H9 (cell line): ENCODE data around the gene PNPLA2. TPM values are rescaled to one million over a fixed set of nuclear protein-coding genes. Genes with fewer than 3 reads are reported as not detected.

ENCODE experiments used
- DNase-seq: peaks from one replicate; pipeline ENCODE4 v3.0.0-alpha.2; 2017
- H2AFZ ChIP-seq: one replicate; pipeline ENCODE4 v1.6.1; 2013; ENCODE audit warnings: mild to moderate bottlenecking, low read length, control low read depth, moderate library complexity
- H2AK5ac ChIP-seq: 2 replicates; pipeline ENCODE4 v1.6.1; 2013; ENCODE audit warnings: low read length, control low read depth, mixed read lengths; ENCODE audit not compliant: insufficient read length
- H2BK120ac ChIP-seq: one replicate; pipeline ENCODE4 v1.6.1; 2013; ENCODE audit warnings: low read depth, mild to moderate bottlenecking, low read length, control low read depth, inconsistent platforms; ENCODE audit not compliant: poor library complexity, severe bottlenecking
- H2BK12ac ChIP-seq: 2 replicates; pipeline ENCODE4 v1.6.1; 2013; ENCODE audit warnings: low read length, control low read depth, mixed read lengths, low read depth; ENCODE audit not compliant: insufficient read length
- H2BK15ac ChIP-seq: 2 replicates; pipeline ENCODE4 v1.6.1; 2013; ENCODE audit warnings: low read depth, low read length, control low read depth
- H2BK20ac ChIP-seq: one replicate; pipeline ENCODE4 v1.6.1; 2013; ENCODE audit warnings: low read depth, mild to moderate bottlenecking, low read length, control low read depth, inconsistent platforms; ENCODE audit not compliant: poor library complexity, severe bottlenecking
- H2BK5ac ChIP-seq: 2 replicates; pipeline ENCODE4 v1.6.1; 2013; ENCODE audit warnings: low read length, control low read depth, mixed read lengths; ENCODE audit not compliant: insufficient read length
- H3K14ac ChIP-seq: 2 replicates; pipeline ENCODE4 v1.6.1; 2013; ENCODE audit warnings: low read length, control low read depth; ENCODE audit not compliant: insufficient read depth
- H3K18ac ChIP-seq: 2 replicates; pipeline ENCODE4 v1.6.1; 2013; ENCODE audit warnings: low read depth, mild to moderate bottlenecking, mixed read lengths, low read length, control low read depth; ENCODE audit not compliant: insufficient read length
- H3K23ac ChIP-seq: 2 replicates; pipeline ENCODE4 v1.6.1; 2013; ENCODE audit warnings: low read length, control low read depth, mixed read lengths, low read depth; ENCODE audit not compliant: insufficient read length
- H3K23me2 ChIP-seq: 2 replicates; pipeline ENCODE4 v1.6.1; 2013; ENCODE audit warnings: low read depth, mild to moderate bottlenecking, mixed read lengths, low read length, control low read depth; ENCODE audit not compliant: insufficient read length, poor library complexity, severe bottlenecking
- H3K27ac ChIP-seq: 2 replicates; pipeline ENCODE4 v1.5.1; 2013; ENCODE audit warnings: low read length, control low read depth, mixed read lengths, low read depth; ENCODE audit not compliant: insufficient read length
- H3K27me3 ChIP-seq: 2 replicates; pipeline ENCODE4 v1.6.1; 2013; ENCODE audit warnings: low read length, control low read depth, inconsistent platforms; ENCODE audit not compliant: insufficient read depth
- H3K4ac ChIP-seq: 2 replicates; pipeline ENCODE4 v1.6.1; 2013; ENCODE audit warnings: low read depth, mild to moderate bottlenecking, control low read depth, inconsistent platforms, low read length, moderate library complexity
- H3K4me1 ChIP-seq: 2 replicates; pipeline ENCODE4 v1.6.1; 2013; ENCODE audit warnings: low read length, control low read depth, inconsistent platforms; ENCODE audit not compliant: insufficient read depth
- H3K4me2 ChIP-seq: 2 replicates; pipeline ENCODE4 v1.6.1; 2013; ENCODE audit warnings: low read length, control low read depth, mixed read lengths; ENCODE audit not compliant: insufficient read length, insufficient read depth
- H3K56ac ChIP-seq: 2 replicates; pipeline ENCODE4 v1.6.1; 2013; ENCODE audit warnings: low read depth, mild to moderate bottlenecking, mixed read lengths, low read length, control low read depth; ENCODE audit not compliant: insufficient read length
- H3K79me1 ChIP-seq: 2 replicates; pipeline ENCODE4 v1.6.1; 2013; ENCODE audit warnings: low read depth, mild to moderate bottlenecking, moderate library complexity, low read length, control low read depth, inconsistent platforms; ENCODE audit not compliant: insufficient read depth, poor library complexity, severe bottlenecking
- H3K79me2 ChIP-seq: 2 replicates; pipeline ENCODE4 v1.6.1; 2013; ENCODE audit warnings: low read length, control low read depth, inconsistent platforms; ENCODE audit not compliant: insufficient read depth
- H3K9ac ChIP-seq: 2 replicates; pipeline ENCODE4 v1.6.1; 2013; ENCODE audit warnings: low read length, control low read depth, mixed read lengths; ENCODE audit not compliant: insufficient read length; ENCODE audit errors: extremely low read depth
- H3K9me3 ChIP-seq: one replicate; pipeline ENCODE4 v1.6.1; 2013; ENCODE audit warnings: low read depth, low read length, inconsistent platforms; ENCODE audit not compliant: control insufficient read depth
- H3T11ph ChIP-seq: one replicate; pipeline ENCODE4 v1.6.1; 2013; ENCODE audit warnings: mild to moderate bottlenecking, low read length, control low read depth, inconsistent platforms
- H4K20me1 ChIP-seq: one replicate; pipeline ENCODE4 v1.6.1; 2013; ENCODE audit not compliant: control insufficient read depth, insufficient read length, insufficient read depth
- H4K5ac ChIP-seq: 2 replicates; pipeline ENCODE4 v1.6.1; 2013; ENCODE audit warnings: low read depth, mild to moderate bottlenecking, mixed read lengths, low read length, control low read depth; ENCODE audit not compliant: insufficient read length
- H4K8ac ChIP-seq: replicated peaks from 2 replicates; pipeline ENCODE4 v1.6.1; 2013; ENCODE audit warnings: low read length, control low read depth, mixed read lengths, low read depth; ENCODE audit not compliant: insufficient read length
- H4K91ac ChIP-seq: 2 replicates; pipeline ENCODE4 v1.6.1; 2013; ENCODE audit warnings: low read depth, mild to moderate bottlenecking, moderate library complexity, mixed read lengths, low read length, control low read depth; ENCODE audit not compliant: insufficient read length
- H3K27ac Mint-ChIP-seq, 3 experiments: 2 replicates in 2 of 3; 3 replicates in 1 of 3; pipeline ENCODE4 v1.8.0; 2020 to 2021; ENCODE audit warnings: mixed read lengths in 3 of 3, mild to moderate bottlenecking in 1 of 3, moderate library complexity in 1 of 3
- H3K27me3 Mint-ChIP-seq: 2 replicates; pipeline ENCODE4 v1.8.0; 2021; ENCODE audit warnings: low read depth, mild to moderate bottlenecking, moderate library complexity, mixed read lengths
- H3K36me3 Mint-ChIP-seq, 3 experiments: 2 replicates in 2 of 3; 3 replicates in 1 of 3; pipeline ENCODE4 v1.8.0; 2020 to 2021; ENCODE audit warnings: low read depth in 3 of 3, mixed read lengths in 3 of 3; ENCODE audit not compliant: insufficient read depth in 1 of 3
- H3K4me1 Mint-ChIP-seq, 2 experiments: 2 replicates each; pipeline ENCODE4 v1.8.0; 2020; ENCODE audit warnings: mixed read lengths in 2 of 2
- H3K4me3 Mint-ChIP-seq, 2 experiments: 2 replicates in 1 of 2; 3 replicates in 1 of 2; pipeline ENCODE4 v1.8.0; 2020 to 2021; ENCODE audit warnings: mild to moderate bottlenecking in 2 of 2, mixed read lengths in 2 of 2, moderate library complexity in 1 of 2
- H3K9me3 Mint-ChIP-seq, 2 experiments: 2 replicates in 1 of 2; 3 replicates in 1 of 2; pipeline ENCODE4 v1.8.0; 2020; ENCODE audit warnings: mild to moderate bottlenecking in 2 of 2, mixed read lengths in 2 of 2, moderate library complexity in 1 of 2
- WGBS: extraction: QIAGEN DNeasy Blood & Tissue Kit; methylation state at CpG from one replicate; pipeline ENCODE4 v1.1.7; 2013; ENCODE audit warnings: missing lambda C conversion rate, low lambda C conversion rate, mixed read lengths; ENCODE audit not compliant: insufficient read length; ENCODE audit errors: extremely low coverage; 5-methylcytosine and 5-hydroxymethylcytosine counted together
- total RNA-seq: library from RNA; stranded (reverse); gene quantifications from 2 replicates; pipeline ENCODE4 v1.2.1, GENCODE V29; 2021
- TF ChIP-seq, protein P1 (sequence below): fragments of 200-600 bp; sonication (generic); conservative IDR thresholded peaks from 3 replicates; pipeline ENCODE4 v1.8.0; 2021; ENCODE audit warnings: antibody characterized with exemption, mild to moderate bottlenecking

Gene PNPLA2
- total RNA-seq, 1 experiment from 2014 or later = 67.3 TPM

DNA sequence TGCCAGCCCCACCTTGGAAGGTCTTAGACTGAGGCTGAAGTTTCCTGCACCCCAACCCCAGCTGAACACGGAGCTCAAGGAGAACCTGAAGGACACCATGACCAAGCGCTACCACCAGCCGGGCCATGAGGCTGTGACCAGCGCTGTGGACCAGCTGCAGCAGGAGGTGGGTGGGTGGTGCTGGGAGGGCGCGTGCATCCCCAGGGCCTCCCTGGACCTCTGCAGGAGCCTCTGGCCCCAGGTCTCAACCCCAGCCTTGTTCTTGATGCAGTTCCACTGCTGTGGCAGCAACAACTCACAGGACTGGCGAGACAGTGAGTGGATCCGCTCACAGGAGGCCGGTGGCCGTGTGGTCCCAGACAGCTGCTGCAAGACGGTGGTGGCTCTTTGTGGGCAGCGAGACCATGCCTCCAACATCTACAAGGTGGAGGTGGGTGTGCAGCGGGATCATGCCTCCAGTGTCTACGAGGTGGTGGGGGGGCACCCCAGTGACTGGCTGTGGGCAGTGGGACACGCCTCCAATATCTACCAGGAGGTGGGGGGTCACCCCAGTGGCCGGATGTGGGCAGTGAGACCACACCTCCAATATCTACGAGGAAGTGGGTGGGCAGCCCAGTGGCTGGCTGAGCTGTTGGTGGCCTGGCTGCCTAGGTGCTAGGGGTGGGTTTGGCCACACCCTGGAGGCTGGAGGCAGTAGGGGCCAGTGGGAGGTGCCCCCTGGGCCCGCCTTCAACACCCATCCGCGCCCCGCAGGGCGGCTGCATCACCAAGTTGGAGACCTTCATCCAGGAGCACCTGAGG, 18.7 kb downstream of the PNPLA2 start:
- Histone ChIP-seq H2BK5ac (no peak overlapping the region), H4K91ac (no peak overlapping the region), H2AFZ (no peak overlapping the region), H2BK120ac (no peak overlapping the region), H3K56ac (no peak overlapping the region), H3K27me3 (no peaks in the 10 kb centered on the region), H2BK20ac (no peak overlapping the region), H3K9ac (no peak overlapping the region), H2AK5ac (no peak overlapping the region), H3K79me1 (peaks cover 2% of the 10 kb centered on the region), H3K4ac (no peak overlapping the region), H3K18ac (no peak overlapping the region), H2BK12ac (no peak overlapping the region), H3K14ac (no peak overlapping the region), H3K4me1 (no peaks in the 10 kb centered on the region), H3K4me2 (no peak overlapping the region), H3K27ac (no peak overlapping the region), H4K20me1 (no peaks in the 10 kb centered on the region), H2BK15ac (no peak overlapping the region), H3T11ph (no peak overlapping the region), H3K79me2 (no peaks in the 10 kb centered on the region; the same call in 1 of the 2 replicates), H3K23ac (no peak overlapping the region), H4K5ac (no peak overlapping the region), H4K8ac (no peak overlapping the region), H3K23me2 (peaks cover 7% of the 10 kb centered on the region), H3K9me3 (no peaks in the 10 kb centered on the region)
- TF ChIP-seq, protein P1, sequence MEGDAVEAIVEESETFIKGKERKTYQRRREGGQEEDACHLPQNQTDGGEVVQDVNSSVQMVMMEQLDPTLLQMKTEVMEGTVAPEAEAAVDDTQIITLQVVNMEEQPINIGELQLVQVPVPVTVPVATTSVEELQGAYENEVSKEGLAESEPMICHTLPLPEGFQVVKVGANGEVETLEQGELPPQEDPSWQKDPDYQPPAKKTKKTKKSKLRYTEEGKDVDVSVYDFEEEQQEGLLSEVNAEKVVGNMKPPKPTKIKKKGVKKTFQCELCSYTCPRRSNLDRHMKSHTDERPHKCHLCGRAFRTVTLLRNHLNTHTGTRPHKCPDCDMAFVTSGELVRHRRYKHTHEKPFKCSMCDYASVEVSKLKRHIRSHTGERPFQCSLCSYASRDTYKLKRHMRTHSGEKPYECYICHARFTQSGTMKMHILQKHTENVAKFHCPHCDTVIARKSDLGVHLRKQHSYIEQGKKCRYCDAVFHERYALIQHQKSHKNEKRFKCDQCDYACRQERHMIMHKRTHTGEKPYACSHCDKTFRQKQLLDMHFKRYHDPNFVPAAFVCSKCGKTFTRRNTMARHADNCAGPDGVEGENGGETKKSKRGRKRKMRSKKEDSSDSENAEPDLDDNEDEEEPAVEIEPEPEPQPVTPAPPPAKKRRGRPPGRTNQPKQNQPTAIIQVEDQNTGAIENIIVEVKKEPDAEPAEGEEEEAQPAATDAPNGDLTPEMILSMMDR = no peak
- no peak for DNase-seq
- no CpG with 5 or more reads among the region's 22 CpGs for WGBS
- peaks cover 16 to 28% of the 10 kb centered on the region in 2 experiments for H3K4me1 Mint-ChIP-seq
- no peak overlapping the region for H3K4me3 Mint-ChIP-seq
- H3K27me3 Mint-ChIP-seq = peaks cover under 1% of the 10 kb centered on the region; the same call in 1 of the 2 replicates
- peaks cover 10 to 52% (median 46%) of the 10 kb centered on the region in 3 experiments; a peak in 6 of 7 replicates for H3K36me3 Mint-ChIP-seq
- no peak overlapping the region for H3K27ac Mint-ChIP-seq
- no peaks in the 10 kb centered on the region for H3K9me3 Mint-ChIP-seq
